Measurements from ENCODE around the gene LRRC18. TPM values are rescaled to one million over a fixed set of nuclear protein-coding genes. Genes with fewer than 3 reads are reported as not detected.

LRRC18 gene
- total RNA-seq, 1 donor from 2014 or later, result not detected

DNA sequence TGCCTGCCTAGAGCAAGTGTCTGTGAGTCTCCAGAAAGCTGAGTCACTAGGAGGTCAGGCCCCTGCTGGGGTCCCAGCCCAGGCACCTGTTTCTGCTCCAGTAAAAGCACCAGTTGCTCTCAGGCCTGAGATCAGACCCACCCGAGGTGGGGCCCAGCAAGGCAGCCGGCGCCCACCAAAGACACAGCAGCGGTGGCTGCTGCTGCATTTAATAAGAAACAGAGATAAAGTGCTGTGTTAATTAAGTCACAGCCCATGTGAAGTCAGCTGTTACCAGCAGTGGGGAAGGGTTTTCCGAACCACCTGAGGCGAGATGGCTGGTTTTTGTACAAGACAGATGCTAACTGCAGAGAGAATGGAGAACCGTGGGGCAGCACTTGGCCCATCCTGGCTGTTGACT is 12.1 kb upstream of the LRRC18 start:
- TF ChIP-seq, protein P1, sequence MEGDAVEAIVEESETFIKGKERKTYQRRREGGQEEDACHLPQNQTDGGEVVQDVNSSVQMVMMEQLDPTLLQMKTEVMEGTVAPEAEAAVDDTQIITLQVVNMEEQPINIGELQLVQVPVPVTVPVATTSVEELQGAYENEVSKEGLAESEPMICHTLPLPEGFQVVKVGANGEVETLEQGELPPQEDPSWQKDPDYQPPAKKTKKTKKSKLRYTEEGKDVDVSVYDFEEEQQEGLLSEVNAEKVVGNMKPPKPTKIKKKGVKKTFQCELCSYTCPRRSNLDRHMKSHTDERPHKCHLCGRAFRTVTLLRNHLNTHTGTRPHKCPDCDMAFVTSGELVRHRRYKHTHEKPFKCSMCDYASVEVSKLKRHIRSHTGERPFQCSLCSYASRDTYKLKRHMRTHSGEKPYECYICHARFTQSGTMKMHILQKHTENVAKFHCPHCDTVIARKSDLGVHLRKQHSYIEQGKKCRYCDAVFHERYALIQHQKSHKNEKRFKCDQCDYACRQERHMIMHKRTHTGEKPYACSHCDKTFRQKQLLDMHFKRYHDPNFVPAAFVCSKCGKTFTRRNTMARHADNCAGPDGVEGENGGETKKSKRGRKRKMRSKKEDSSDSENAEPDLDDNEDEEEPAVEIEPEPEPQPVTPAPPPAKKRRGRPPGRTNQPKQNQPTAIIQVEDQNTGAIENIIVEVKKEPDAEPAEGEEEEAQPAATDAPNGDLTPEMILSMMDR (IDR thresholded peaks at IDR 0.05; ENCODE audit: insufficient read depth, low read length, poor library complexity, severe bottlenecking), result no peak
- Histone ChIP-seq H3K4me3 (ENCODE audit: low read depth, low read length) (no peak overlapping the region), H3K27me3 (ENCODE audit: control insufficient read depth, insufficient read depth, low read length) (peaks cover 3% of the 10 kb centered on the region), H3K36me3 (ENCODE audit: control insufficient read depth, insufficient read depth, low read length) (no peaks in the 10 kb centered on the region)
- no peak for DNase-seq (ENCODE audit: low read depth)

DNA sequence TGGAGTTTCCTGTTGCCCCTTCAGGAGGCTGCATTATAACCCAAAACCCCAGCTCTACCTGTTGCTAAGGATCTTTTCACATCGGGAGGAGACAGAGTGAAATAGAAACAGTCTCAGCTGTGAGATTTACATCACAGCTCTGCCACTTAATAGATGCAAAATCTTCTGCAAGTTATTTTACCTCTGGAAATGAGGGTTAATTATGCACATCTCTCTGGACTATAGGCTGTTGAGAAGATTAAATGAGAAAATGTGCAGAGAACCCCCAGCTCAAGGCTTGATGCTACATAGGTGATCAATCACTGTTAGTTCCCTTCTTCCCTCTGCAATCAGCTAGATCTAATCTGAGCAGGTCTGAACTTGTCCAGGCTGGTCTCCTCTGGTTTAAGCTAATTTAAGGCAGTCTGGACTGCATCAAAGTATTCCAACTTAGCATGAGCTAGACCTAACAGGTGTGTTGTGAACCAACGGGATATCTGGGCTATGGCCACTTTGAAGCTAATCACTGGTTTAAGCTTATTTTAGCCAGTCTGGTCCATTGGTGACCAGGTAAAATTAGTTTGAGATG is 8.9 kb upstream of the LRRC18 start:
- TF ChIP-seq, protein P1 (IDR thresholded peaks at IDR 0.05; ENCODE audit: insufficient read depth, low read length, poor library complexity, severe bottlenecking), result no peak
- H3K4me3 ChIP-seq (ENCODE audit: low read depth, low read length), result no peak overlapping the region
- DNase-seq (ENCODE audit: low read depth), result no peak
- H3K36me3 ChIP-seq (ENCODE audit: control insufficient read depth, insufficient read depth, low read length), result no peaks in the 10 kb centered on the region
- peaks cover 3% of the 10 kb centered on the region for H3K27me3 ChIP-seq (ENCODE audit: control insufficient read depth, insufficient read depth, low read length)

DNA sequence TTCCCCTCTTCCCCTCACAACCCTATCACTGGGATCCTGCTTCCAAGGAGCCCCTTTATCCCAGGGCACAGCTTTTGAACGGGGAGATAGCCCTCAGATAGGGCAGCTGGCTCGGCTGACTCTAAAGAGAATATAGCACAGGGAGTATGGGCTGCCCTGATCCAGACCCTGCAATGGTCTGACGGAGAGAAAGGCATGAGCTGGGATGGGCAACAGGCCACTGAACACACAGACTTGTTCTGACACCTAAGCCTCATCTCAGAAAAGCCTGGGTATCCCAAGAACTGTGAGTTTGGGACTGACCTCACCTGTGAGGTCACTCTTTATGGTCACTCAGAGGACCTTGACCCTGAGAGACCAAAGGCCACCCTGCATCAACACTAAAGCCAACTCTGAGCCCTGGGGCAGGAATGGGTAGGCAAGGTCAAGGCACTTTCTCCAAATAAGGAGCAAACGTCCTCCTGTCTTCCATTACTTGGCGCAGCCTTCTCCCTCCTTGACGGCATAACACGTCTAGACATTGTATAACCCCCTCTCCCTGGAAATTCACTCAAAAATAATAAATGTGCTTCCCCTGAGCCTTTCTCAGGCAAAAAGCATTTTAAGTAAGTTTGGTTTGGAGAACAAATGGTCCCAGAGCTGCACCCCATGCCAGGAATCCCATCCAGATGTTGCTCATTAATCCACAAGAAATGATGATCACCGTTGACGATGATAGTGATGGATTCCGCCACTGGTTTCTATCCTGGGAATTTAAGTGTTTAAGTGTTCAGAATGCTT is 8.2 kb upstream of the LRRC18 start:
- TF ChIP-seq, protein P1 (IDR thresholded peaks at IDR 0.05; ENCODE audit: insufficient read depth, low read length, poor library complexity, severe bottlenecking), result no peak
- no peak for DNase-seq (ENCODE audit: low read depth)
- Histone ChIP-seq H3K36me3 (ENCODE audit: control insufficient read depth, insufficient read depth, low read length) (no peaks in the 10 kb centered on the region), H3K4me3 (ENCODE audit: low read depth, low read length) (no peak overlapping the region), H3K27me3 (ENCODE audit: control insufficient read depth, insufficient read depth, low read length) (peaks cover 3% of the 10 kb centered on the region)

DNA sequence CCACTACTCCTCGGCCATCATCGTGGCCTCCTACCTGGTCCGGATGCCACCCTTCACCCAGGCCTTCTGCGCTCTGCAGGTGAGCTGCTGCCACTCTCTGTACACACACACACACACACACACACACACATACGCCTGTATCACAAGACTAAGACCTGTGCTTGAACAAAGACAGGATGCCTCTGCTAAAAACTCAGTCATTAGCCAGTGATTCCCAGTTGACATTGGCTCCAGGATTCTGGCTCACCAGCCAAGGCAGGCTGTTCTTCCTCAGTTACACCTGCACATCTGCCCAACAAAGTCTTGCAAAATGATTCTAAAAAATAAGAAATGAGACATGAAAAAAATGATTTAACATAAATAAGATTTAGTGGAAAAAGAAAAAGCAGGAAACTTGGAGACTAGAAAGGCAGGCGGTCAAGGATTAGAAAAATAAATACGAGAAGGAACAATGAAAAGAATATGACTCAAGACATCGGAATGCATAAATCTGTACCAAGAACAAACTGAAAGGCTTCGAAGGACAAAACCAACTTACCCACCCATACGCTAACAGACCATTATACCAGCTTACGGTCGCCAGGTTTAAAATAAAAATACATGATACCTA is 7.4 kb upstream of the LRRC18 start:
- no peak for DNase-seq (ENCODE audit: low read depth)
- peaks cover 2% of the 10 kb centered on the region for H3K27me3 ChIP-seq (ENCODE audit: control insufficient read depth, insufficient read depth, low read length)
- no peaks in the 10 kb centered on the region for H3K36me3 ChIP-seq (ENCODE audit: control insufficient read depth, insufficient read depth, low read length)
- no peak overlapping the region for H3K4me3 ChIP-seq (ENCODE audit: low read depth, low read length)
- TF ChIP-seq, protein P1 (IDR thresholded peaks at IDR 0.05; ENCODE audit: insufficient read depth, low read length, poor library complexity, severe bottlenecking), result no peak

DNA sequence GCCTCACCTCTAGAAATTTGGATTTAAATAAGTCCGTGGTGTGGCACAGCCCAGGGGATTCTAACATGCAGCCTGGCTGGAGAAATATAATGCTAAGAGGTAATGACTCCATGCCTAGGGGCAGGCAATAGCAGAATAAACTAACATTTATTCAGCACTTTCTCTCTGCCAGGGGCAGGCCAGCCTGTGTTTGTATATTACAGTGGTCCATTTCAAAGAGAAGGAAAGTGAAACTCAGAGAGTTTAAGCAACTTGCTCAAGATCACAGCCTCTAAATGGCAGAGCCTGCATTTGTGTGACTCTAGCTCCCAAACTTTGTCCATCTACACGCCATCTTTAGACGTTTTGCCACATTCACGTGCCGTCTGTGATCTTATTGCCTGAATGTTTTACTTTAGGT is 6.7 kb upstream of the LRRC18 start:
- H3K27me3 ChIP-seq (ENCODE audit: control insufficient read depth, insufficient read depth, low read length), result no peaks in the 10 kb centered on the region

More for the DNA sequence above, 6.7 kb upstream of the LRRC18 start:
- H3K4me3 ChIP-seq (ENCODE audit: low read depth, low read length), result no peak overlapping the region
- TF ChIP-seq, protein P1 (IDR thresholded peaks at IDR 0.05; ENCODE audit: insufficient read depth, low read length, poor library complexity, severe bottlenecking), result no peak
- H3K36me3 ChIP-seq (ENCODE audit: control insufficient read depth, insufficient read depth, low read length), result no peaks in the 10 kb centered on the region
- DNase-seq (ENCODE audit: low read depth), result no peak
